Testis (tissue), 3 donors: ENCODE results near the gene ST7. TPM values are rescaled to one million over a fixed set of nuclear protein-coding genes. Genes with fewer than 3 reads are reported as not detected.

Experiments
- DNase-seq: peaks from one replicate; pipeline ENCODE4 v3.0.0-alpha.2; 2019
- H3K27ac ChIP-seq, 2 donors: fragments of 200-600 bp; sonication (generic); one replicate each; pipeline ENCODE4 v1.5.1; 2019
- H3K27me3 ChIP-seq: fragments of 200-600 bp; sonication (generic); one replicate; pipeline ENCODE4 v1.5.1; 2019
- H3K36me3 ChIP-seq: fragments of 200-600 bp; sonication (generic); one replicate; pipeline ENCODE4 v1.5.1; 2017; ENCODE audit warnings: low read depth; ENCODE audit errors: missing control alignments
- H3K4me1 ChIP-seq: fragments of 200-600 bp; sonication (generic); one replicate; pipeline ENCODE4 v1.5.1; 2019
- H3K4me3 ChIP-seq, 2 donors: fragments of 200-600 bp; sonication (generic); one replicate each; pipeline ENCODE4 v1.5.1; 2017 to 2019
- H3K9me3 ChIP-seq: fragments of 200-600 bp; sonication (generic); one replicate; pipeline ENCODE4 v1.5.1; 2017
- POLR2A ChIP-seq: fragments of 450-650 bp; IDR thresholded peaks from one replicate; pipeline ENCODE4 v1.6.1; 2017; ENCODE audit warnings: antibody characterized with exemption, mild to moderate bottlenecking, moderate library complexity
- WGBS, 2 donors: methylation state at CpG; one replicate each; pipeline ENCODE4 v1.1.5; 2018; 5-methylcytosine and 5-hydroxymethylcytosine counted together
- intact Hi-C: fragments of 100-400 bp; cut with DNase I; formaldehyde crosslinking; loops from one replicate; pipeline ENCODE4 v1.15.1; 2023; ENCODE audit warnings: low total_unique reads
- polyA plus RNA-seq: library from polyadenylated mRNA; stranded (reverse); fragments of 350-450 nt; fragmentation: Illumina TruSeq; extraction: RNeasy Lipid Tissue Mini Kit (QIAGEN cat#74804); gene quantifications from one replicate; pipeline ENCODE4 v1.2.3, GENCODE V29; 2014; ENCODE audit warnings: low read depth, low replicate concordance; ENCODE audit not compliant: insufficient read depth
- total RNA-seq, 2 donors: library from RNA; depleted of rRNA; stranded (reverse); fragments of >200 nt; gene quantifications; one replicate each; pipeline ENCODE4 v1.2.3, GENCODE V29; 2016
- TF ChIP-seq, protein P1 (sequence below), 3 experiments: fragments of 450-650 bp in 2 of 3; fragments of 200-600 bp in 1 of 3; sonication (generic) in 1 of 3; IDR thresholded peaks; one replicate each; pipeline ENCODE4 v1.5.1; 2016 to 2019; ENCODE audit warnings: antibody characterized with exemption in 3 of 3, mild to moderate bottlenecking in 2 of 3, moderate library complexity in 1 of 3

The ST7 gene
- total and polyA plus RNA-seq, 3 donors from 2014 or later = 15.9 to 25.3 (median 23.2) TPM

DNA sequence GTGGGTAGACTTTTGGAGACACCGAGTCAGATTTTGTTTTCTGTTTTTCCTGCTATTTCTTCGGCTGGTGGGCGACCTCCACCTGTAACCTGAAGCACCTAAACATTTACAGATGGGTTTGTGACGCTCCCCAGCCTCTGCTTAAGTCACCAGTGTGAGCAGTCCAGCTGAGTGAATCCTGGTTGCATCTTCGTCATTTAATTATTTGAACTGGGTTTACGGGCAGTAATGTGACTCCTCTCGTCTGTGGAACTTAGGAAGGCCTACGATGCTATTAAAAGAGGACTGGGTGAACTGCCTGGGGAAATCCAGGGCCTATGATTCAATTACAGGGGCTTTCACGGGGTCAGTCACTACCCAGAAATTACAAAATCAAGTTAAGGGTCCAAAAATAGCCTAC lies 317.1 kb downstream of the ST7 start:
- H3K4me1 ChIP-seq = no peaks in the 10 kb centered on the region
- H3K27ac ChIP-seq = no peak overlapping the region
- DNase-seq = no peak
- TF ChIP-seq POLR2A = no peak
- TF ChIP-seq, protein P1, sequence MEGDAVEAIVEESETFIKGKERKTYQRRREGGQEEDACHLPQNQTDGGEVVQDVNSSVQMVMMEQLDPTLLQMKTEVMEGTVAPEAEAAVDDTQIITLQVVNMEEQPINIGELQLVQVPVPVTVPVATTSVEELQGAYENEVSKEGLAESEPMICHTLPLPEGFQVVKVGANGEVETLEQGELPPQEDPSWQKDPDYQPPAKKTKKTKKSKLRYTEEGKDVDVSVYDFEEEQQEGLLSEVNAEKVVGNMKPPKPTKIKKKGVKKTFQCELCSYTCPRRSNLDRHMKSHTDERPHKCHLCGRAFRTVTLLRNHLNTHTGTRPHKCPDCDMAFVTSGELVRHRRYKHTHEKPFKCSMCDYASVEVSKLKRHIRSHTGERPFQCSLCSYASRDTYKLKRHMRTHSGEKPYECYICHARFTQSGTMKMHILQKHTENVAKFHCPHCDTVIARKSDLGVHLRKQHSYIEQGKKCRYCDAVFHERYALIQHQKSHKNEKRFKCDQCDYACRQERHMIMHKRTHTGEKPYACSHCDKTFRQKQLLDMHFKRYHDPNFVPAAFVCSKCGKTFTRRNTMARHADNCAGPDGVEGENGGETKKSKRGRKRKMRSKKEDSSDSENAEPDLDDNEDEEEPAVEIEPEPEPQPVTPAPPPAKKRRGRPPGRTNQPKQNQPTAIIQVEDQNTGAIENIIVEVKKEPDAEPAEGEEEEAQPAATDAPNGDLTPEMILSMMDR (IDR thresholded peaks at IDR 0.05) = no peak
- intact Hi-C loops = no loop called here
- H3K9me3 ChIP-seq = no peaks in the 10 kb centered on the region
- H3K4me3 ChIP-seq = no peak overlapping the region
- no peaks in the 10 kb centered on the region for H3K36me3 ChIP-seq
- 73 to 81% methylated on average over 9 of the region's 9 CpGs for WGBS, 2 donors
- H3K27me3 ChIP-seq = no peaks in the 10 kb centered on the region

DNA sequence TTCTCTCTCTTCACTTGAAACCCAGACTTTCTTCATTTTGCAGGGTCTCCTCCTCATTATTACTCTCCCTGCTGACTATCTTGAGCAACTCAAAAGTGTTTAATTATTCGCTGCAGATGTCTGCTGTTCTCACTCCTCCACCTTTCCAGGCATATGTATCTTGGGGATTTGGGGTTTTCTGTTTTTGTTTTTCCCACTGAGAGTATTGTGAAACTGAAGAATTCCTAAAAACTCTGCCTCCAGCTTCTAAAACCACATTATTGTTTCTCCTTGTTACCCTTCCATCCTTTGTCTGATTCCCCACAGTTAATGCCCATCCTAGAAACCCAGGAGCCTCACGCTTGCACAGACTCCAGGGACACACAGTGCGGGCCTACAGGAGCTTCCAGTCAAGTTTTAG lies 318.3 kb downstream of the ST7 start:
- Histone ChIP-seq H3K9me3 (no peaks in the 10 kb centered on the region), H3K4me1 (no peaks in the 10 kb centered on the region), H3K27ac (no peak overlapping the region), H3K36me3 (no peaks in the 10 kb centered on the region), H3K27me3 (no peaks in the 10 kb centered on the region), H3K4me3 (no peak overlapping the region)
- 88 to 91% methylated on average over 3 of the region's 3 CpGs for WGBS, 2 donors
- intact Hi-C loops = no loop called here
- no peak for TF ChIP-seq POLR2A
- TF ChIP-seq, protein P1 (IDR thresholded peaks at IDR 0.05) = no peak
- no peak for DNase-seq

DNA sequence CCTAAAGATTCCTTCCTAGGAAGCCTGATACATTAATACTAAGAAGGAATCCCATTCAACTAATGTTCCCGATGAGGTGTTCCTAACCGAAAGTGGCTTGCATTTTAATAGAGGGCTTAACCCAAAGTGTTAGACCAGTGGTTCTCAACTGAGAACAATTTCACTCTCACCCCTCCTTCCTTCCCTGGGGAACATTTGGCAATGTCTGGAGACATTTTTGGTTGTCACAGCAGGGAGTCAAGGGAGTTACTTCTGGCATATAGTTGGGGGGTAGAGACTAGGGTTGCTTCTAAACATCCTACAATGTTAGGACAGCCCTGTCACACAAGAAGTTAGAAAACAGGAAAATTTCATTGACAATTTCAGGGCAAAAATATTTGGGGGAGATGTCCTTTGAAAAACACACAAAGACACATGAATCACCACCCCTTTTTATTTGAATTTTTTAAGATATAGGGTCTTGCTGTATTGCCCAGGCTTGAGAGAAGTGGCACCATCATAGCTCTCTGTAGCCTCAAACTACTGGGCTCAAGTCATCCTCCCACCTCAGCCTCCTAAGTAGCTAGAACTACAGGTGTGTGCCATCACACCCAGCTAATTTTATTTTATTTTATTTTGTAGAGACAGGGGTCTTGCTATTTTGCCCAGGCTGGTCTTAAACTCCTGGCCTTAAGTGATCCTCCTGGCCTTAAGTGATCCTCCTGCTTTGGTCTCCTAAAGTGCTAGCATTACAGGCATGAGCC lies 318.9 kb downstream of the ST7 start:
- 91 to 96% methylated on average over 2 of the region's 2 CpGs for WGBS, 2 donors
- H3K36me3 ChIP-seq = no peaks in the 10 kb centered on the region
- TF ChIP-seq POLR2A = no peak
- TF ChIP-seq, protein P1 (IDR thresholded peaks at IDR 0.05) = no peak
- no peak for DNase-seq
- H3K9me3 ChIP-seq = no peaks in the 10 kb centered on the region
- no peaks in the 10 kb centered on the region for H3K4me1 ChIP-seq
- no peak overlapping the region for H3K4me3 ChIP-seq
- H3K27ac ChIP-seq = no peak overlapping the region
- intact Hi-C loops = no loop called here
- no peaks in the 10 kb centered on the region for H3K27me3 ChIP-seq

DNA sequence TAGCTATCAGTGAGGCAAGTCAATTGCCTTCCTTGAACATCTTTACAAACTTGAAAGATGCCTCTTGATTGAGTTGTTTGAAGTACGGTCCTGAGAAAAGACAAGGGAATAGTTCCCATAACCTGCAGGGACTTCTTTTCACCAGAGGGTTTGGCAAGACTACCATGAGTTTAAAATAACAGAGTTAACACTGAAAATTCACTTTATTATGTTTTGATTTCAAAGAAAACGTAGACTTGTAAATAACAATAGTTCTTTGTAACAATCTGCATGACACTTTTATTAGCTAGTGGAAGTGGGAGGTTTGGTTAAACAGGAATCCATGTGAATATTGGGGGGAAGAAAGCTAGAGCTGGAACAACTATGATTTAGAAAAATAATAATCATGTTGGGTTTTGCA lies 320.0 kb downstream of the ST7 start:
- no peak for TF ChIP-seq POLR2A
- TF ChIP-seq, protein P1 (IDR thresholded peaks at IDR 0.05) = no peak
- H3K27me3 ChIP-seq = no peaks in the 10 kb centered on the region
- WGBS, 2 donors = 51 to 54% methylated on average over 2 of the region's 2 CpGs
- no peak for DNase-seq
- no peaks in the 10 kb centered on the region for H3K9me3 ChIP-seq
- no peaks in the 10 kb centered on the region for H3K4me1 ChIP-seq
- intact Hi-C loops = no loop called here
- H3K27ac ChIP-seq = no peak overlapping the region
- H3K4me3 ChIP-seq = no peak overlapping the region
- H3K36me3 ChIP-seq = no peaks in the 10 kb centered on the region

DNA sequence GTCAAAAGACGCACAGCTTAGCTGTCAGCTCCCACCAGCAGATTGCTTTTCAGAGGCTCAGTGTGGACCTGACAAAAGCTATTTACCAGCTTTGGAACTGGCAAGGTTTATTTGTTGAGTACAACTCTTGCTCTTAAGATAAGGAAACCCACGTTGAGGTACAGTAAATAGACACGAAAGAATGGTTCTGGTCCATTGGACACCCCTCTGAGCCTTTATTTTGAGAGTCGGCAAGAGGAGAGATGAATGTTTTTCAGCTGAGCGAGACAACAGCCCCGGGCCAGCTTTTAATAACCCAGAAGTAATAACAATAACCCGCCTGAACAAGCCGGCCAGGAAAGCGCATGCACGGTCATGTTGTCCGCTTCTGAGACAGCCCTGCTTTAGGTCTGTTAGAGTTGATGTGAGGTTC lies 320.5 kb downstream of the ST7 start:
- Histone ChIP-seq H3K9me3 (no peaks in the 10 kb centered on the region), H3K4me1 (no peaks in the 10 kb centered on the region), H3K4me3 (no peak overlapping the region), H3K36me3 (no peaks in the 10 kb centered on the region), H3K27ac (no peak overlapping the region), H3K27me3 (no peaks in the 10 kb centered on the region)
- intact Hi-C loops = no loop called here
- no peak for DNase-seq
- TF ChIP-seq, protein P1 (IDR thresholded peaks at IDR 0.05) = no peak
- TF ChIP-seq POLR2A = no peak
- 62 to 65% methylated on average over 11 of the region's 11 CpGs for WGBS, 2 donors
